ENCODE measurements around the gene HMGN2. TPM values are rescaled to one million over a fixed set of nuclear protein-coding genes. Genes with fewer than 3 reads are reported as not detected.
A peak's percentile ranks its signal among the peaks of the same experiment; 100 is the strongest.

The HMGN2 gene
- total and polyA plus RNA-seq, 10 of the 15 experiments (the other 5 are each of a cell fraction or from before 2014, with no cell fraction given): 249 to 2,682 (median 694) TPM

GRCh38 chr1:26472320-26472900 is at the start of gene HMGN2 (continued):
- peak; percentile 64 for TF ChIP-seq ZNF687 (IDR thresholded peaks at IDR 0.05)
- no peak for TF ChIP-seq RFX5 (IDR thresholded peaks at IDR 0.05; ENCODE audit: low read depth, low read length)
- TF ChIP-seq BCL3 (IDR thresholded peaks at IDR 0.05; ENCODE audit: borderline replicate concordance, insufficient read depth, low read depth, low read length, poor library complexity, severe bottlenecking): no peak
- TF ChIP-seq USF1 (IDR thresholded peaks at IDR 0.05; ENCODE audit: borderline replicate concordance, extremely low read length, insufficient read depth, low read depth, low read length): peak; percentile 87
- no peak for TF ChIP-seq EED (IDR thresholded peaks at IDR 0.05; ENCODE audit: low read depth)
- no peak for TF ChIP-seq SUPT20H (IDR thresholded peaks at IDR 0.05; ENCODE audit: borderline replicate concordance, control insufficient read depth, low read depth, low read length)
- TF ChIP-seq RUNX3 (IDR thresholded peaks at IDR 0.05; ENCODE audit: low read length): no peak
- TF ChIP-seq ELK1 (IDR thresholded peaks at IDR 0.05; ENCODE audit: low read depth, low read length): no peak
- TF ChIP-seq SMARCA5 (IDR thresholded peaks at IDR 0.05): peak; percentile 90
- TF ChIP-seq TCF12 (IDR thresholded peaks at IDR 0.05; ENCODE audit: low read depth, low read length): no peak
- TF ChIP-seq PRDM15 (CRISPR knock-in tag; IDR thresholded peaks at IDR 0.05): no peak
- TF ChIP-seq SREBF2 (IDR thresholded peaks at IDR 0.05; ENCODE audit: low read length): no peak
- TF ChIP-seq CEBPB (IDR thresholded peaks at IDR 0.05; ENCODE audit: borderline replicate concordance in 1 of 2, low read depth in 2 of 2, low read length in 2 of 2): no peak
- no peak for TF ChIP-seq PAX8 (IDR thresholded peaks at IDR 0.05)
- peak; percentile 63 for TF ChIP-seq ZNF24 (IDR thresholded peaks at IDR 0.05)
